WTC11 (cell line): ENCODE data around the gene SNX18. TPM values are rescaled to one million over a fixed set of nuclear protein-coding genes. Genes with fewer than 3 reads are reported as not detected.

Experiments
- ATAC-seq: fragments of 200-7000 bp; cut with Tn5 transposase; 2 replicates; pipeline ENCODE4 v1.10.0; 2021; ENCODE audit warnings: mild to moderate bottlenecking, moderate library complexity
- CTCF ChIA-PET: fragments of 300-600 bp; sonication (Branson Sonifier 250); formaldehyde crosslinking; loops from one replicate; lab custom pipeline; 2021; ENCODE audit warnings: antibody characterized with exemption; lab: Charles Lee
- POLR2A ChIA-PET: fragments of 350-600 bp; sonication (Branson Sonifier 250); formaldehyde crosslinking; loops from one replicate; lab custom pipeline; 2021; ENCODE audit warnings: antibody characterized with exemption; lab: Charles Lee
- DNase-seq: peaks from one replicate; pipeline ENCODE4 v3.0.0; 2021; ENCODE audit warnings: low spot score
- H3K27ac Mint-ChIP-seq: 2 replicates; pipeline ENCODE4 v1.8.0; 2021; ENCODE audit warnings: mixed read lengths
- H3K27me3 Mint-ChIP-seq: 2 replicates; pipeline ENCODE4 v1.8.0; 2021; ENCODE audit warnings: low read depth, mild to moderate bottlenecking, moderate library complexity, mixed read lengths
- H3K36me3 Mint-ChIP-seq: 2 replicates; pipeline ENCODE4 v1.8.0; 2021; ENCODE audit warnings: mixed read lengths
- H3K4me1 Mint-ChIP-seq: 2 replicates; pipeline ENCODE4 v1.8.0; 2022; ENCODE audit warnings: mixed read lengths
- H3K4me3 Mint-ChIP-seq: 2 replicates; pipeline ENCODE4 v1.8.0; 2021; ENCODE audit warnings: mild to moderate bottlenecking, moderate library complexity, mixed read lengths
- H3K9me3 Mint-ChIP-seq: 2 replicates; pipeline ENCODE4 v1.8.0; 2021; ENCODE audit warnings: mixed read lengths
- ARID4B ChIP-seq: sonication (generic); formaldehyde crosslinking; IDR thresholded peaks from 2 replicates; pipeline ENCODE4 v1.8.0; 2023; ENCODE audit warnings: missing genetic modification reagents, mild to moderate bottlenecking, borderline replicate concordance
- E2F1 ChIP-seq: sonication (generic); formaldehyde crosslinking; IDR thresholded peaks from 2 replicates; pipeline ENCODE4 v1.8.0; 2022; ENCODE audit warnings: mild to moderate bottlenecking, missing genetic modification reagents
- ELF4 ChIP-seq: sonication (generic); formaldehyde crosslinking; IDR thresholded peaks from 2 replicates; pipeline ENCODE4 v1.8.1; 2022; ENCODE audit warnings: low read depth, mild to moderate bottlenecking, moderate library complexity, missing genetic modification reagents
- EMX1 ChIP-seq: fragments of 250-450 bp; sonication (Bioruptor Pico); IDR thresholded peaks from 2 replicates; pipeline ENCODE4 v1.8.0; 2021; ENCODE audit warnings: mild to moderate bottlenecking
- JUN ChIP-seq: sonication (generic); formaldehyde crosslinking; IDR thresholded peaks from 2 replicates; pipeline ENCODE4 v1.8.0; 2023; ENCODE audit warnings: mild to moderate bottlenecking, missing genetic modification reagents
- MAX ChIP-seq: sonication (generic); formaldehyde crosslinking; IDR thresholded peaks from 2 replicates; pipeline ENCODE4 v1.8.0; 2022; ENCODE audit warnings: mild to moderate bottlenecking, missing genetic modification reagents
- MXD4 ChIP-seq: fragments of 250-450 bp; sonication (Bioruptor Pico); IDR thresholded peaks from 2 replicates; pipeline ENCODE4 v1.8.0; 2021; ENCODE audit warnings: mild to moderate bottlenecking, moderate library complexity, borderline replicate concordance
- NFATC4 ChIP-seq: fragments of 250-450 bp; sonication (Bioruptor Pico); IDR thresholded peaks from 2 replicates; pipeline ENCODE4 v1.9.0; 2021; ENCODE audit warnings: mild to moderate bottlenecking
- NFE2L1 ChIP-seq: sonication (generic); formaldehyde crosslinking; IDR thresholded peaks from 2 replicates; pipeline ENCODE4 v1.8.1; 2023; ENCODE audit warnings: missing genetic modification reagents
- NR2C2 ChIP-seq: sonication (generic); formaldehyde crosslinking; IDR thresholded peaks from 2 replicates; pipeline ENCODE4 v1.8.0; 2022; ENCODE audit warnings: mild to moderate bottlenecking, missing genetic modification reagents
- PRRX2 ChIP-seq: fragments of 250-450 bp; sonication (Bioruptor Pico); IDR thresholded peaks from 2 replicates; pipeline ENCODE4 v1.8.0; 2021; ENCODE audit warnings: mild to moderate bottlenecking
- SP1 ChIP-seq: sonication (generic); formaldehyde crosslinking; conservative IDR thresholded peaks from 2 replicates; pipeline ENCODE4 v1.8.1; 2022; ENCODE audit warnings: missing genetic modification reagents
- TEAD4 ChIP-seq: sonication (generic); formaldehyde crosslinking; IDR thresholded peaks from 2 replicates; pipeline ENCODE4 v1.8.0; 2022; ENCODE audit warnings: mild to moderate bottlenecking, missing genetic modification reagents
- USF1 ChIP-seq: sonication (generic); formaldehyde crosslinking; IDR thresholded peaks from 2 replicates; pipeline ENCODE4 v1.8.0; 2022; ENCODE audit warnings: mild to moderate bottlenecking, missing genetic modification reagents
- ZBTB21 ChIP-seq: sonication (generic); formaldehyde crosslinking; IDR thresholded peaks from 2 replicates; pipeline ENCODE4 v1.8.1; 2023; ENCODE audit warnings: mild to moderate bottlenecking, missing genetic modification reagents, borderline replicate concordance
- ZNF121 ChIP-seq: sonication (generic); formaldehyde crosslinking; IDR thresholded peaks from 2 replicates; pipeline ENCODE4 v1.8.0; 2023; ENCODE audit warnings: missing genetic modification reagents
- ZNF138 ChIP-seq: sonication (generic); formaldehyde crosslinking; conservative IDR thresholded peaks from 2 replicates; pipeline ENCODE4 v1.8.1; 2022; ENCODE audit warnings: mild to moderate bottlenecking, moderate library complexity, missing genetic modification reagents
- ZNF219 ChIP-seq: sonication (generic); formaldehyde crosslinking; IDR thresholded peaks from 2 replicates; pipeline ENCODE4 v1.8.0; 2023; ENCODE audit warnings: missing genetic modification reagents, mild to moderate bottlenecking, borderline replicate concordance
- ZNF263 ChIP-seq: sonication (generic); formaldehyde crosslinking; IDR thresholded peaks from 2 replicates; pipeline ENCODE4 v1.8.1; 2022; ENCODE audit warnings: low read depth, mild to moderate bottlenecking, moderate library complexity, missing genetic modification reagents
- ZNF532 ChIP-seq: fragments of 250-450 bp; sonication (Bioruptor Pico); IDR thresholded peaks from 2 replicates; pipeline ENCODE4 v1.9.0; 2021; ENCODE audit warnings: mild to moderate bottlenecking, borderline replicate concordance
- total RNA-seq: library from RNA; stranded (reverse); gene quantifications from 3 replicates; pipeline ENCODE4 v1.2.3, GENCODE V29; 2021

Gene SNX18
- total RNA-seq, 1 experiment from 2014 or later: 24.6 TPM

- ATAC-seq (peak; percentile 50), DNase-seq (no peak)
- H3K27ac Mint-ChIP-seq: no peak overlapping the region
- H3K27me3 Mint-ChIP-seq: peaks cover 14% of the 10 kb centered on the region
- H3K4me1 Mint-ChIP-seq: peaks cover 34% of the 10 kb centered on the region
- peaks cover 9% of the 10 kb centered on the region; the same call in 1 of the 2 replicates for H3K36me3 Mint-ChIP-seq
- ChIA-PET CTCF (interaction anchor here (0.6 to 3.4 kb wide), 44 partner anchors 10 to 643 kb away, joined by 3 to 55 read pairs (median 4); partner anchors contain the start of genes ARL15 and GPX8), POLR2A (interaction anchor here (0.6 to 0.9 kb wide), 3 partner anchors 12 to 273 kb away, joined by 3 read pairs; no protein-coding TSS in a partner anchor)
- TF ChIP-seq MXD4 (CRISPR knock-in tag): no peak
- no peak for TF ChIP-seq NR2C2 (CRISPR knock-in tag)
- no peak for TF ChIP-seq ZNF121 (CRISPR knock-in tag)
- TF ChIP-seq NFATC4 (CRISPR knock-in tag): no peak
- no peak for TF ChIP-seq MAX (CRISPR knock-in tag)
- TF ChIP-seq ELF4 (CRISPR knock-in tag): no peak
- no peak for TF ChIP-seq TEAD4 (CRISPR knock-in tag)
- no peak for TF ChIP-seq NFE2L1 (CRISPR knock-in tag)
- no peak for TF ChIP-seq SP1 (CRISPR knock-in tag)
- TF ChIP-seq ARID4B (CRISPR knock-in tag): no peak
- no peak for TF ChIP-seq ZNF532 (CRISPR knock-in tag)
- no peak for TF ChIP-seq E2F1 (CRISPR knock-in tag)
- no peak for TF ChIP-seq EMX1 (CRISPR knock-in tag)
- TF ChIP-seq, all 79 proteins: peak for 0
- Mint-ChIP-seq H3K9me3 (no peaks in the 10 kb centered on the region), H3K4me3 (peak overlapping the region; percentile 70)
Observed at GRCh38 chr5:54517174-54517511, 416 bp upstream of the SNX18 start.

GRCh38 chr5:54518146-54518817 is 723 bp downstream of the SNX18 start:
- Mint-ChIP-seq H3K27ac (no peak overlapping the region), H3K4me1 (peaks cover 43% of the 10 kb centered on the region), H3K27me3 (peaks cover 14% of the 10 kb centered on the region), H3K4me3 (peak overlapping the region; percentile 59), H3K36me3 (peaks cover 9% of the 10 kb centered on the region; the same call in 1 of the 2 replicates), H3K9me3 (no peaks in the 10 kb centered on the region)
- ChIA-PET CTCF (interaction anchor here (0.8 to 3.4 kb wide), 22 partner anchors 9 to 641 kb away, joined by 3 to 55 read pairs (median 5); partner anchors contain the start of gene GPX8), POLR2A (interaction anchor here (1.1 kb wide), 1 partner anchor 208 kb away, joined by 3 read pairs; the partner anchor contains the start of gene ARL15)
- ATAC-seq (peak; percentile 46), DNase-seq (peak; percentile 51)
- peak; percentile 18; the same call in 1 of the 2 replicates for TF ChIP-seq ZBTB21 (CRISPR knock-in tag)
- peak; percentile 80; the same call in 1 of the 2 replicates for TF ChIP-seq JUN (CRISPR knock-in tag)
- peak; percentile 37; the same call in 1 of the 2 replicates for TF ChIP-seq ZNF263
- TF ChIP-seq ZNF138 (CRISPR knock-in tag): 0 out of 2 replicates have a peak, but pooled peaks have one; percentile 49
- TF ChIP-seq MAX (CRISPR knock-in tag): peak; percentile 71; the same call in 1 of the 2 replicates
- TF ChIP-seq TEAD4 (CRISPR knock-in tag): peak; percentile 67; the same call in 1 of the 2 replicates
- TF ChIP-seq SP1 (CRISPR knock-in tag): no peak
- TF ChIP-seq NFE2L1 (CRISPR knock-in tag): no peak
- TF ChIP-seq PRRX2 (CRISPR knock-in tag): no peak
- 0 out of 2 replicates have a peak, but pooled peaks have one; percentile 52 for TF ChIP-seq ZNF219 (CRISPR knock-in tag)
- TF ChIP-seq NR2C2 (CRISPR knock-in tag): no peak
- 0 out of 2 replicates have a peak, but pooled peaks have one; percentile 4 for TF ChIP-seq USF1
